GM23248 (cell line): ENCODE measurements around the gene TRABD.

Experiments used
- EZH2 ChIP-seq: fragments of 200-600 bp; sonication (generic); IDR thresholded peaks from 2 replicates; pipeline ENCODE4 v1.6.1; 2018; ENCODE audit warnings: antibody characterized with exemption, mild to moderate bottlenecking; ENCODE audit not compliant: insufficient read depth, poor library complexity, severe bottlenecking
- EZH2phosphoT487 ChIP-seq: fragments of 200-600 bp; sonication (generic); IDR thresholded peaks from 2 replicates; pipeline ENCODE4 v1.6.1; 2018; ENCODE audit warnings: antibody characterized with exemption, moderate library complexity, mild to moderate bottlenecking, low read depth; ENCODE audit not compliant: insufficient read depth

DNA sequence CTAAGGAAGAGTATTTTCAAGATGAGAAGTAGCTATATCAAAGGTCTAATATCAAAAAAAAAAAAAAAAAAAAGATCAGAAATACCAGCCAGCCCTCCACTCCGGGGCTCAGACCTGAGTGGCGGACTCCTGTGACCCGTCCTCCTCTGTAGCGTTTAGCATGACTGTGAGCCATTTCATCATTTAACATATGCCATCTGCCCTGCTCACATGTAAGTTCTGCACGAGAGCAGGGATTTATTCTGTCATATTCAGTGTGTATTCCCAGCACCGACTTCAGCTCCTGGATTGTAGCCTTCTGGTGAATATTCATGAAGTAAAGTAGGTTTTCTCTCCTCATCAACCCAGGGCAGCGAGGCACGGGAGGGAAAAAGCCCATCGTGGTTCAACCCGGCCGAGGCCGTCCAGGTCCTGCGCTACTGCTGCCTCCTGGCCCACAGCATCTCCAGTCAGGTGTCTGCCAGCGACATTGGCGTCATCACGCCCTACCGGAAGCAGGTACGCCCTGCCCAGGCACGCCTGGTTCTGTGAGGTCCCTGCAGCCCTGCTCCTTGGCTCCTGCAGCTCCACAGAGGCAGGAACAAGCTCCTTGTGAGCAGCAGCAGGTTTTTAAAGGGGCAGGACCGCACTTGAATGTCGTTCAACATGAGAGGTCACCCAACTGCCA is 27.9 kb upstream of the TRABD start:
- TF ChIP-seq EZH2 (no peak), EZH2phosphoT487 (no peak)
